GM23338 (cell line): ENCODE measurements around the gene UBASH3B. TPM values are rescaled to one million over a fixed set of nuclear protein-coding genes. Genes with fewer than 3 reads are reported as not detected.

Experiments used
- ATAC-seq: fragments of 200-7000 bp; cut with Tn5 transposase; 3 replicates; pipeline ENCODE4 v1.9.1; 2020
- DNase-seq: peaks from one replicate; pipeline ENCODE4 v3.0.0-alpha.2; 2015; ENCODE audit warnings: low spot score
- H2AFZ ChIP-seq: fragments of 200-600 bp; sonication (generic); 2 replicates; pipeline ENCODE4 v1.8.0; 2016; ENCODE audit warnings: antibody characterized with exemption, mild to moderate bottlenecking, moderate library complexity
- H3F3A ChIP-seq: fragments of 200-600 bp; sonication (generic); replicated peaks from 2 replicates; pipeline ENCODE4 v1.8.0; 2017; ENCODE audit warnings: antibody characterized with exemption, mixed run types, low read depth
- H3K27ac ChIP-seq: fragments of 200-600 bp; sonication (generic); 2 replicates; pipeline ENCODE4 v1.6.1; 2016; ENCODE audit warnings: low read depth
- H3K27me3 ChIP-seq: fragments of 200-600 bp; sonication (generic); 2 replicates; pipeline ENCODE4 v1.8.0; 2016; ENCODE audit warnings: mild to moderate bottlenecking, mixed run types, moderate library complexity; ENCODE audit not compliant: insufficient read depth
- H3K36me3 ChIP-seq: fragments of 200-600 bp; sonication (generic); 2 replicates; pipeline ENCODE4 v1.8.0; 2016; ENCODE audit warnings: mild to moderate bottlenecking; ENCODE audit not compliant: insufficient read depth
- H3K4me1 ChIP-seq: fragments of 200-600 bp; sonication (generic); 2 replicates; pipeline ENCODE4 v1.8.0; 2016; ENCODE audit warnings: mild to moderate bottlenecking, moderate library complexity; ENCODE audit not compliant: insufficient read depth
- H3K4me2 ChIP-seq: fragments of 200-600 bp; sonication (generic); 2 replicates; pipeline ENCODE4 v1.7.1; 2017; ENCODE audit warnings: mixed run types
- H3K4me3 ChIP-seq: fragments of 200-600 bp; sonication (generic); 2 replicates; pipeline ENCODE4 v1.6.1; 2016; ENCODE audit warnings: mixed run types
- H3K79me2 ChIP-seq: fragments of 200-600 bp; sonication (generic); replicated peaks from 2 replicates; pipeline ENCODE4 v1.8.0; 2017; ENCODE audit warnings: mild to moderate bottlenecking; ENCODE audit not compliant: insufficient read depth
- H3K9me2 ChIP-seq: fragments of 200-600 bp; sonication (generic); 2 replicates; pipeline ENCODE4 v1.8.0; 2017; ENCODE audit not compliant: insufficient read depth
- H4K20me1 ChIP-seq: fragments of 200-600 bp; sonication (generic); replicated peaks from 2 replicates; pipeline ENCODE4 v1.8.0; 2017; ENCODE audit warnings: mild to moderate bottlenecking; ENCODE audit not compliant: insufficient read depth
- H3K27ac Mint-ChIP-seq: 2 replicates; pipeline ENCODE4 v1.8.0; 2020; ENCODE audit warnings: inconsistent platforms, mild to moderate bottlenecking, moderate library complexity, mixed read lengths
- H3K27me3 Mint-ChIP-seq: 3 replicates; pipeline ENCODE4 v1.8.0; 2022; ENCODE audit warnings: low read depth, mild to moderate bottlenecking, moderate library complexity, mixed read lengths, inconsistent platforms; ENCODE audit not compliant: insufficient read depth, poor library complexity
- H3K36me3 Mint-ChIP-seq: 3 replicates; pipeline ENCODE4 v1.8.0; 2021; ENCODE audit warnings: low read depth, mild to moderate bottlenecking, inconsistent platforms, moderate library complexity, mixed read lengths
- H3K4me1 Mint-ChIP-seq: 3 replicates; pipeline ENCODE4 v1.8.0; 2020; ENCODE audit warnings: mild to moderate bottlenecking, inconsistent platforms, mixed read lengths
- H3K4me3 Mint-ChIP-seq: 3 replicates; pipeline ENCODE4 v1.8.0; 2021; ENCODE audit warnings: moderate library complexity, mild to moderate bottlenecking, inconsistent platforms, mixed read lengths
- H3K9me3 Mint-ChIP-seq: 3 replicates; pipeline ENCODE4 v1.8.0; 2020; ENCODE audit warnings: moderate library complexity, mild to moderate bottlenecking, inconsistent platforms, mixed read lengths
- CREB1 ChIP-seq: fragments of 250-450 bp; sonication (Bioruptor Pico); IDR thresholded peaks from 2 replicates; pipeline ENCODE4 v1.5.0; 2020; ENCODE audit warnings: low read depth, mild to moderate bottlenecking, moderate library complexity
- EZH2phosphoT487 ChIP-seq: fragments of 200-600 bp; sonication (generic); IDR thresholded peaks from one replicate; pipeline ENCODE4 v1.8.1; 2018; ENCODE audit warnings: antibody characterized with exemption; ENCODE audit not compliant: unreplicated experiment
- JUNB ChIP-seq: IDR thresholded peaks from one replicate; pipeline ENCODE4 v1.6.1; 2016; ENCODE audit warnings: antibody characterized with exemption; ENCODE audit not compliant: unreplicated experiment
- NANOG ChIP-seq: IDR thresholded peaks from 2 replicates; pipeline ENCODE4 v1.6.1; 2016; ENCODE audit warnings: antibody characterized with exemption, borderline replicate concordance
- POLR2AphosphoS5 ChIP-seq: IDR thresholded peaks from 2 replicates; pipeline ENCODE4 v1.6.1; 2016; ENCODE audit warnings: antibody characterized with exemption, low read depth
- REST ChIP-seq: IDR thresholded peaks from one replicate; pipeline ENCODE4 v1.6.1; 2018; ENCODE audit warnings: antibody characterized with exemption; ENCODE audit not compliant: unreplicated experiment
- STAT1 ChIP-seq: IDR thresholded peaks from one replicate; pipeline ENCODE4 v1.6.1; 2016; ENCODE audit warnings: antibody characterized with exemption; ENCODE audit not compliant: unreplicated experiment
- ZNF114 ChIP-seq: fragments of 250-450 bp; sonication (Bioruptor Pico); IDR thresholded peaks from 2 replicates; pipeline ENCODE4 v1.5.0; 2020; ENCODE audit warnings: mild to moderate bottlenecking, moderate library complexity
- ZNF331 ChIP-seq: fragments of 250-450 bp; sonication (Bioruptor Pico); IDR thresholded peaks from 2 replicates; pipeline ENCODE4 v1.5.0; 2020; ENCODE audit warnings: low read depth, mild to moderate bottlenecking, moderate library complexity
- polyA plus RNA-seq: library from polyadenylated mRNA; unstranded; fragments of >200 nt; fragmentation: Nextera tagmentation; extraction: Ambion mirVana; gene quantifications from 2 replicates; pipeline ENCODE4 v1.2.1, GENCODE V29; 2016
- total RNA-seq: library from RNA; depleted of rRNA; stranded (reverse); fragments of >200 nt; shearing (Covaris generic); gene quantifications from 2 replicates; pipeline ENCODE4 v1.2.3, GENCODE V29; 2014
- TF ChIP-seq, protein P1 (sequence below), 2 experiments: fragments of 200-600 bp in 1 of 2; sonication (generic) in 1 of 2; conservative IDR thresholded peaks; 2 replicates each; pipeline versions ENCODE4 v1.5.1 to v1.6.1; 2016 to 2017; ENCODE audit warnings: antibody characterized with exemption in 2 of 2, low read depth in 2 of 2, mild to moderate bottlenecking in 2 of 2, moderate library complexity in 1 of 2
- TF ChIP-seq, protein P2 (sequence below): fragments of 250-450 bp; sonication (Bioruptor Pico); IDR thresholded peaks from 2 replicates; pipeline ENCODE4 v1.5.0; 2020; ENCODE audit warnings: mild to moderate bottlenecking, moderate library complexity

UBASH3B gene
- total and polyA plus RNA-seq, 2 experiments from 2014 or later = 2.1 to 12.0 TPM

- TF ChIP-seq REST (no peak), EZH2phosphoT487 (no peak), CREB1 (CRISPR knock-in tag) (no peak), NANOG (no peak)
- TF ChIP-seq, protein P1, sequence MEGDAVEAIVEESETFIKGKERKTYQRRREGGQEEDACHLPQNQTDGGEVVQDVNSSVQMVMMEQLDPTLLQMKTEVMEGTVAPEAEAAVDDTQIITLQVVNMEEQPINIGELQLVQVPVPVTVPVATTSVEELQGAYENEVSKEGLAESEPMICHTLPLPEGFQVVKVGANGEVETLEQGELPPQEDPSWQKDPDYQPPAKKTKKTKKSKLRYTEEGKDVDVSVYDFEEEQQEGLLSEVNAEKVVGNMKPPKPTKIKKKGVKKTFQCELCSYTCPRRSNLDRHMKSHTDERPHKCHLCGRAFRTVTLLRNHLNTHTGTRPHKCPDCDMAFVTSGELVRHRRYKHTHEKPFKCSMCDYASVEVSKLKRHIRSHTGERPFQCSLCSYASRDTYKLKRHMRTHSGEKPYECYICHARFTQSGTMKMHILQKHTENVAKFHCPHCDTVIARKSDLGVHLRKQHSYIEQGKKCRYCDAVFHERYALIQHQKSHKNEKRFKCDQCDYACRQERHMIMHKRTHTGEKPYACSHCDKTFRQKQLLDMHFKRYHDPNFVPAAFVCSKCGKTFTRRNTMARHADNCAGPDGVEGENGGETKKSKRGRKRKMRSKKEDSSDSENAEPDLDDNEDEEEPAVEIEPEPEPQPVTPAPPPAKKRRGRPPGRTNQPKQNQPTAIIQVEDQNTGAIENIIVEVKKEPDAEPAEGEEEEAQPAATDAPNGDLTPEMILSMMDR (conservative IDR thresholded peaks at IDR 0.05; ENCODE audit: low read depth in 2 of 2) = no peak
Observed at GRCh38 chr11:122808478-122808869, 153.0 kb downstream of the UBASH3B start (continued).

DNA sequence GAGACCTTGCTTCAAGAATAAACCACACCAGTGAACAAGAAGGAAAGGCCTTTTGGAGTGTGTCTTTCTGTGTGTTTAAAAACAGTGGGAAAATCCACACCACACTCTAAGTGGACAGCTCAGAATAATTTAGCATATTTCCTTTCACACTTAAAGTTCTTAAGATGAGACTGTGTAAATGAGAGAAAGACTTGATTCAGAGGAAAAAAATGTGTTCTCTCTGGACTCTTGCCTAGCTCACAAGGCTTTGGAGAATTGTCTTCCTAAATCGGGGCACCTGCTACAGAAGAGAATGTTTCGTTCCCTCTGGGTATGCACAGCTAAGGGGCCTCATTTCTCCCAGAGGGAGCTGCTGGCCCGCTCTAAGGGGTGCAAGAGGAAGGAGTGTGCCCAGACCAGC is 154.3 kb downstream of the UBASH3B start:
- no peak overlapping the region for H3K4me3 ChIP-seq
- Mint-ChIP-seq H3K27me3 (peaks cover 3% of the 10 kb centered on the region), H3K27ac (peak overlapping the region; percentile 49; the same call in 1 of the 2 replicates), H3K4me1 (peaks cover 42% of the 10 kb centered on the region), H3K9me3 (no peaks in the 10 kb centered on the region), H3K36me3 (no peaks in the 10 kb centered on the region), H3K4me3 (no peak overlapping the region)
- H3K27ac ChIP-seq = no peak overlapping the region
- no peak overlapping the region for H2AFZ ChIP-seq
- H4K20me1 ChIP-seq = no peaks in the 10 kb centered on the region
- H3K27me3 ChIP-seq = no peaks in the 10 kb centered on the region
- H3K4me1 ChIP-seq = peaks cover 27% of the 10 kb centered on the region
- no peaks in the 10 kb centered on the region; the same call in 1 of the 2 replicates for H3F3A ChIP-seq
- H3K36me3 ChIP-seq = no peaks in the 10 kb centered on the region
- no peak for ATAC-seq
- H3K9me2 ChIP-seq = no peaks in the 10 kb centered on the region
- no peaks in the 10 kb centered on the region for H3K79me2 ChIP-seq
- no peak for DNase-seq
- no peak overlapping the region for H3K4me2 ChIP-seq
- no peak for TF ChIP-seq CREB1 (CRISPR knock-in tag)
- no peak for TF ChIP-seq JUNB
- TF ChIP-seq, protein P1 (conservative IDR thresholded peaks at IDR 0.05; ENCODE audit: low read depth in 2 of 2) = no peak
- TF ChIP-seq ZNF114 (CRISPR knock-in tag) = no peak
- TF ChIP-seq ZNF331 (CRISPR knock-in tag) = no peak
- TF ChIP-seq, protein P2, sequence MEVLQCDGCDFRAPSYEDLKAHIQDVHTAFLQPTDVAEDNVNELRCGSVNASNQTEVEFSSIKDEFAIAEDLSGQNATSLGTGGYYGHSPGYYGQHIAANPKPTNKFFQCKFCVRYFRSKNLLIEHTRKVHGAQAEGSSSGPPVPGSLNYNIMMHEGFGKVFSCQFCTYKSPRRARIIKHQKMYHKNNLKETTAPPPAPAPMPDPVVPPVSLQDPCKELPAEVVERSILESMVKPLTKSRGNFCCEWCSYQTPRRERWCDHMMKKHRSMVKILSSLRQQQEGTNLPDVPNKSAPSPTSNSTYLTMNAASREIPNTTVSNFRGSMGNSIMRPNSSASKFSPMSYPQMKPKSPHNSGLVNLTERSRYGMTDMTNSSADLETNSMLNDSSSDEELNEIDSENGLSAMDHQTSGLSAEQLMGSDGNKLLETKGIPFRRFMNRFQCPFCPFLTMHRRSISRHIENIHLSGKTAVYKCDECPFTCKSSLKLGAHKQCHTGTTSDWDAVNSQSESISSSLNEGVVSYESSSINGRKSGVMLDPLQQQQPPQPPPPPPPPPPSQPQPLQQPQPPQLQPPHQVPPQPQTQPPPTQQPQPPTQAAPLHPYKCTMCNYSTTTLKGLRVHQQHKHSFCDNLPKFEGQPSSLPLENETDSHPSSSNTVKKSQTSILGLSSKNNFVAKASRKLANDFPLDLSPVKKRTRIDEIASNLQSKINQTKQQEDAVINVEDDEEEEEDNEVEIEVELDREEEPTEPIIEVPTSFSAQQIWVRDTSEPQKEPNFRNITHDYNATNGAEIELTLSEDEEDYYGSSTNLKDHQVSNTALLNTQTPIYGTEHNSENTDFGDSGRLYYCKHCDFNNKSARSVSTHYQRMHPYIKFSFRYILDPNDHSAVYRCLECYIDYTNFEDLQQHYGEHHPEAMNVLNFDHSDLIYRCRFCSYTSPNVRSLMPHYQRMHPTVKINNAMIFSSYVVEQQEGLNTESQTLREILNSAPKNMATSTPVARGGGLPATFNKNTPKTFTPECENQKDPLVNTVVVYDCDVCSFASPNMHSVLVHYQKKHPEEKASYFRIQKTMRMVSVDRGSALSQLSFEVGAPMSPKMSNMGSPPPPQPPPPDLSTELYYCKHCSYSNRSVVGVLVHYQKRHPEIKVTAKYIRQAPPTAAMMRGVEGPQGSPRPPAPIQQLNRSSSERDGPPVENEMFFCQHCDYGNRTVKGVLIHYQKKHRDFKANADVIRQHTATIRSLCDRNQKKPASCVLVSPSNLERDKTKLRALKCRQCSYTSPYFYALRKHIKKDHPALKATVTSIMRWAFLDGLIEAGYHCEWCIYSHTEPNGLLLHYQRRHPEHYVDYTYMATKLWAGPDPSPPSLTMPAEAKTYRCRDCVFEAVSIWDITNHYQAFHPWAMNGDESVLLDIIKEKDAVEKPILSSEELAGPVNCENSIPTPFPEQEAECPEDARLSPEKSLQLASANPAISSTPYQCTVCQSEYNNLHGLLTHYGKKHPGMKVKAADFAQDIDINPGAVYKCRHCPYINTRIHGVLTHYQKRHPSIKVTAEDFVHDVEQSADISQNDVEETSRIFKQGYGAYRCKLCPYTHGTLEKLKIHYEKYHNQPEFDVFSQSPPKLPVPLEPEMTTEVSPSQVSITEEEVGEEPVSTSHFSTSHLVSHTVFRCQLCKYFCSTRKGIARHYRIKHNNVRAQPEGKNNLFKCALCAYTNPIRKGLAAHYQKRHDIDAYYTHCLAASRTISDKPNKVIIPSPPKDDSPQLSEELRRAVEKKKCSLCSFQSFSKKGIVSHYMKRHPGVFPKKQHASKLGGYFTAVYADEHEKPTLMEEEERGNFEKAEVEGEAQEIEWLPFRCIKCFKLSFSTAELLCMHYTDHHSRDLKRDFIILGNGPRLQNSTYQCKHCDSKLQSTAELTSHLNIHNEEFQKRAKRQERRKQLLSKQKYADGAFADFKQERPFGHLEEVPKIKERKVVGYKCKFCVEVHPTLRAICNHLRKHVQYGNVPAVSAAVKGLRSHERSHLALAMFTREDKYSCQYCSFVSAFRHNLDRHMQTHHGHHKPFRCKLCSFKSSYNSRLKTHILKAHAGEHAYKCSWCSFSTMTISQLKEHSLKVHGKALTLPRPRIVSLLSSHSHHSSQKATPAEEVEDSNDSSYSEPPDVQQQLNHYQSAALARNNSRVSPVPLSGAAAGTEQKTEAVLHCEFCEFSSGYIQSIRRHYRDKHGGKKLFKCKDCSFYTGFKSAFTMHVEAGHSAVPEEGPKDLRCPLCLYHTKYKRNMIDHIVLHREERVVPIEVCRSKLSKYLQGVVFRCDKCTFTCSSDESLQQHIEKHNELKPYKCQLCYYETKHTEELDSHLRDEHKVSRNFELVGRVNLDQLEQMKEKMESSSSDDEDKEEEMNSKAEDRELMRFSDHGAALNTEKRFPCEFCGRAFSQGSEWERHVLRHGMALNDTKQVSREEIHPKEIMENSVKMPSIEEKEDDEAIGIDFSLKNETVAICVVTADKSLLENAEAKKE (CRISPR knock-in tag) = no peak
- TF ChIP-seq NANOG = no peak
- no peak for TF ChIP-seq POLR2AphosphoS5
- no peak for TF ChIP-seq STAT1
